DMS 273 (cell line): ENCODE data around the gene LGR4.

ENCODE experiments used
- DNase-seq: peaks from one replicate; lab custom pipeline; 2025; ENCODE audit not compliant: unreplicated experiment; lab: John Stamatoyannopoulos, UW

The LGR4 gene

GRCh38 chr11:27433742-27434141 lies 38.8 kb downstream of the LGR4 start:
- DNase-seq: no peak

- DNase-seq: no peak
Measured at GRCh38 chr11:27431808-27432207, 40.8 kb downstream of the LGR4 start.

- DNase-seq: peak; percentile 64
Measured at GRCh38 chr11:27429761-27430393, 42.7 kb downstream of the LGR4 start.

GRCh38 chr11:27427183-27427980 lies 45.2 kb downstream of the LGR4 start:
- DNase-seq: peak; percentile 73

GRCh38 chr11:27425814-27426213 lies 46.8 kb downstream of the LGR4 start:
- DNase-seq: peak; percentile 58

- DNase-seq: peak; percentile 81
Measured at GRCh38 chr11:27423125-27423524, 49.5 kb downstream of the LGR4 start.

GRCh38 chr11:27421819-27422494 lies 50.6 kb downstream of the LGR4 start:
- peak; percentile 28 for DNase-seq

GRCh38 chr11:27420722-27421572 lies 51.6 kb downstream of the LGR4 start:
- DNase-seq: no peak

- DNase-seq: no peak
Measured at GRCh38 chr11:27420217-27420616, 52.4 kb downstream of the LGR4 start.

- DNase-seq: no peak
Measured at GRCh38 chr11:27418356-27418755, 54.2 kb downstream of the LGR4 start.

- DNase-seq: no peak
Measured at GRCh38 chr11:27416568-27417176, 55.9 kb downstream of the LGR4 start.

- DNase-seq: no peak
Measured at GRCh38 chr11:27414644-27415043, 57.9 kb downstream of the LGR4 start.

GRCh38 chr11:27413218-27413617 lies 59.4 kb downstream of the LGR4 start:
- DNase-seq: no peak

GRCh38 chr11:27412192-27412691 lies 60.3 kb downstream of the LGR4 start:
- no peak for DNase-seq

GRCh38 chr11:27411328-27411727 lies 61.3 kb downstream of the LGR4 start:
- no peak for DNase-seq

GRCh38 chr11:27410272-27410671 lies 62.3 kb downstream of the LGR4 start:
- DNase-seq: no peak

- no peak for DNase-seq
Measured at GRCh38 chr11:27409742-27410141, 62.8 kb downstream of the LGR4 start.

- DNase-seq: no peak
Measured at GRCh38 chr11:27409049-27409448, 63.5 kb downstream of the LGR4 start.

GRCh38 chr11:27408246-27408800 lies 64.3 kb downstream of the LGR4 start:
- no peak for DNase-seq
